Measurements from ENCODE around the gene ABAT. TPM values are rescaled to one million over a fixed set of nuclear protein-coding genes. Genes with fewer than 3 reads are reported as not detected.
"Not testable (repeated sequence)": the region's sequence is repeated elsewhere in the genome, so short reads cannot be mapped to it uniquely, and the experiment has no call there.

The ABAT gene
- total and polyA plus RNA-seq, 4 donors = 88.3 to 286 (median 191) TPM

DNA sequence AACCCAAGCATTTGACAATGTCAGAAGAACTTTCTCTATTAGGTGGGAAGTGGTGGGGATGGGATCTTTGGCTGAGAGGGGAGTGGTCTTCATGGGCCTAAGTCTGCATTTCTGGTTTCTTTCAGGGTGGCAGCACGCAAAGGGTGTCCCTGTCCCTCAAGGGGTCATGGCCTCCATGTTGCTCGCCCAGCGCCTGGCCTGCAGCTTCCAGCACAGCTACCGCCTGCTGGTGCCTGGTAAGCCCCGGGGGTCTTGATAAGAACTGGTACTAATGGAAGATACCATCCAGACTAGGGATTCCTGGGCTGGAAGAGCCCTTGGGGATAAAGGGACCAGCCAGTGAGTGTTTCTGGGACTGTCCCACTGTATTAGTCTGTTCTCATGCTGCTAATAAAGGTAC lies 61.2 kb downstream of the ABAT start:
- Histone ChIP-seq H3K27me3 (ENCODE audit: control insufficient read depth, insufficient read depth, low read length) (no peaks in the 10 kb centered on the region), H3K27ac (ENCODE audit: low read depth, low read length) (no peak overlapping the region), H3K4me3 (ENCODE audit: low read depth, low read length) (no peak overlapping the region), H3K36me3 (ENCODE audit: control insufficient read depth, insufficient read depth, low read length) (peaks cover 34% of the 10 kb centered on the region), H3K9me3 (ENCODE audit: control insufficient read depth, insufficient read depth, low read length) (no peaks in the 10 kb centered on the region), H3K4me1 (ENCODE audit: control insufficient read depth, insufficient read depth, low read length) (peaks cover 14% of the 10 kb centered on the region)
- DNase-seq (ENCODE audit: low read depth in 4 of 6, low spot score in 6 of 6) = no peak
- 92% methylated on average over 5 of the region's 5 CpGs for WGBS (ENCODE audit: insufficient coverage)

DNA sequence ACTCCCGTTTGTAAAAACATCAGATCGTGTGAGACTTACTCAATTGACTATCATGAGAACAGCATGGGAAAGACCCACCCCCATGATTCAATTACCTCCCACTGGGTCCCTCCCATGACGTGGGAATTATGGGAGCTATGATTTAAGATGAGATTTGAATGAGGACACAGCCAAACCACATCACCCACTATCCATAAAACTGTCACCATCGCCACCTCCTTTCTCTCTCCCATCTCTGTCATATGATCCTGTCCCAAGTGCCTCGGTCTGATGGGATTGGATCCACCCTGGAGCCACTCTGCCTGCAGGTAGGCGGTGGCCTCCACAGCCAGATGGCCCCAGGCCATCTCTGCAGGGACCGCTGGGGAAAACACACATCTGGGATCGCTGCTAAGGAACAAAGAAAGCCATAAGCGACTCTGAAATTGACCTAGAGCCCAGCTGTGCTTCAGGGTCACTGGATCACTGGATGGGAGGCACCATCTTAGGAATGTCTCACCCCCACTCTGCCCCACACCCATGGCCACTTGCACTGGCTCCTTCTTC lies 61.8 kb downstream of the ABAT start:
- 65% methylated on average over 6 of the region's 9 CpGs for WGBS (ENCODE audit: insufficient coverage)
- Histone ChIP-seq H3K36me3 (ENCODE audit: control insufficient read depth, insufficient read depth, low read length) (peaks cover 34% of the 10 kb centered on the region), H3K27me3 (ENCODE audit: control insufficient read depth, insufficient read depth, low read length) (no peaks in the 10 kb centered on the region), H3K9me3 (ENCODE audit: control insufficient read depth, insufficient read depth, low read length) (no peaks in the 10 kb centered on the region), H3K27ac (ENCODE audit: low read depth, low read length) (no peak overlapping the region), H3K4me1 (ENCODE audit: control insufficient read depth, insufficient read depth, low read length) (peaks cover 13% of the 10 kb centered on the region), H3K4me3 (ENCODE audit: low read depth, low read length) (no peak overlapping the region)
- no peak for DNase-seq (ENCODE audit: low read depth in 4 of 6, low spot score in 6 of 6)

DNA sequence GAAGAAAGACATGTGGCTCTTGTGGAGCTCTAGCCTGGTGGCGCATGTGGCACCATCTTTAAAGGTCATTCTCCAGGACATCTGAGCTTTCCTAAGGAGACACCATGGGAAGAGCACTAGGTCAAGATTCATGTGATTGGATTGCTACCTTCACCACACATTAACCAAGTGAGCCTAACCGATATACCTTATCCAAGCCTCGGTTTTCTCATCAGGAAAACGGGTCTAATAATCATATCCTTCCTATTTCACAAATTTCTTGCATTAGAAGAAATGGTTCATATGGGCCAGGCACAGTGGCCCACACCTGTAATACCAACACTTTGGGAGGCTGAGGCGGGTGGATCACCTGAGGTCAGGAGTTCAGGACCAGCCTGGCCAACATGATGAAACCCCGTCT lies 64.7 kb downstream of the ABAT start:
- DNase-seq (ENCODE audit: low read depth in 4 of 6, low spot score in 6 of 6) = no peak
- Histone ChIP-seq H3K36me3 (ENCODE audit: control insufficient read depth, insufficient read depth, low read length) (peaks cover 26% of the 10 kb centered on the region), H3K27ac (ENCODE audit: low read depth, low read length) (no peak overlapping the region), H3K27me3 (ENCODE audit: control insufficient read depth, insufficient read depth, low read length) (no peaks in the 10 kb centered on the region), H3K4me3 (ENCODE audit: low read depth, low read length) (no peak overlapping the region), H3K4me1 (ENCODE audit: control insufficient read depth, insufficient read depth, low read length) (peaks cover 20% of the 10 kb centered on the region), H3K9me3 (ENCODE audit: control insufficient read depth, insufficient read depth, low read length) (no peaks in the 10 kb centered on the region)
- WGBS (ENCODE audit: insufficient coverage) = 95% methylated on average over 5 of the region's 6 CpGs

DNA sequence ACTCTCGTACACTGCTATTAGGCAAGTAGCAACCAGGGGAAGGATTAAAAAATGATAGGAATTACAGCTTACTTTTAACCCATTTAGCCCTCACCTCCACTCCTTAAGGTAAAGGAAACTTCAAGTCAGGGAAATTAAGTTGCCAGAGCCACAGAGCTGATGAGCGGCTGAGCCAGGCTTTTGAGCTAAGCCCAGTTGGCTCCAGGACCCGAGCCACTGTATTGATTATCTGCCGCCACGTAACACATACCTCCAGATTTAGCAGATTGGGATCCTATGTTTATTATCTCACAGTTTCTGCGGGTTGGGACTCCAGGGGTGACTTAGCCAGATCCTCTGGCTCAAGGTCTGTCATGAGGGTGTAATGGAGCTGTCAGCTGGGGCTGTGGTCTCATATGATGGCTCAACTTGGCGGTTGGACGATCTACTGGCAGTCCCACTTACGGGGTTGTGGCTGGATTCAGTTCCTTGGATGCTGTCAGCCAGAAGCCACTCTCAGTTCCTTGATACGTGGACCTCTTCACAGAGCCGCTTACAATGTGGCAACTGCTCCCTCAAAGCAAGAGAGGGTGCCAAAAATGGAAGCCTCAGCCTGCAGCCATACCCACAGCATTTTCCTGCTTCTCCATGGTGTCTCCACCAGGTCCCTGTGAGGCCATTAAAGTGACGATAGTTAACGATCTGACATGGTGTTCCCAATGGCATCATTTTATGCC lies 65.7 kb downstream of the ABAT start:
- DNase-seq (ENCODE audit: low read depth in 4 of 6, low spot score in 6 of 6) = no peak
- Histone ChIP-seq H3K4me1 (ENCODE audit: control insufficient read depth, insufficient read depth, low read length) (peaks cover 20% of the 10 kb centered on the region), H3K27me3 (ENCODE audit: control insufficient read depth, insufficient read depth, low read length) (no peaks in the 10 kb centered on the region), H3K27ac (ENCODE audit: low read depth, low read length) (no peak overlapping the region), H3K36me3 (ENCODE audit: control insufficient read depth, insufficient read depth, low read length) (peaks cover 29% of the 10 kb centered on the region), H3K9me3 (ENCODE audit: control insufficient read depth, insufficient read depth, low read length) (no peaks in the 10 kb centered on the region), H3K4me3 (ENCODE audit: low read depth, low read length) (no peak overlapping the region)
- WGBS (ENCODE audit: insufficient coverage) = 66% methylated on average over 5 of the region's 13 CpGs

DNA sequence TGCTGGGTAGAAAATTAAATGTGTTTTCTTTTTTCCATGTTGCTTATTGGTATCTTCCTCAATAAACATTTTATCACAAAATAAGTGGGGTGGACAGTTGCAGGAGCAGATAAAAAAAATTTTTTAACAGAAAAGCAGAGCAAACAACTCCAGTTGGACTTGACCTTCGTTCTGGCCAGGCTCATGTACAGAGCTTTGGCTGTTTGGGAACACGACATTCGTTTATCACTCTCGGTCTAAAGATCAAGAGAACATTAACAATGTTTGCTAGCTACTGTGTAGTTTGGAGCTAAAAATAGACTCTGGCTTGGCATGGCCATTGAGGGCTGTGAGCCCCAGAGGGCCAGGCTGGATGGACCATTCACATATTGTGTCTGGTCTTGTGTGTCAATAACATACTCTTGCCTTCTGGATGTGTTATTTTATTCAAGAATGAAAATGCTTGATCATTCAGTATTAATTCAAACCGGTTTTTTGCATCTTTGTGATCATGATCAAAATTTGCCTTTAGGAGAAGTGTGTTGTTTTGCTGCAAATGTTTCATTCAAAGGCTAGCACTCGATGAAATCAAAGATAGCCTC lies 66.4 kb downstream of the ABAT start:
- H3K27ac ChIP-seq (ENCODE audit: low read depth, low read length) = no peak overlapping the region
- WGBS (ENCODE audit: insufficient coverage) = 39% methylated on average over 3 of the region's 6 CpGs
- H3K36me3 ChIP-seq (ENCODE audit: control insufficient read depth, insufficient read depth, low read length) = peaks cover 26% of the 10 kb centered on the region
- no peaks in the 10 kb centered on the region for H3K27me3 ChIP-seq (ENCODE audit: control insufficient read depth, insufficient read depth, low read length)
- DNase-seq (ENCODE audit: low read depth in 4 of 6, low spot score in 6 of 6) = peak in 1 of 6 donors; percentile 30
- no peak overlapping the region for H3K4me3 ChIP-seq (ENCODE audit: low read depth, low read length)
- peaks cover 20% of the 10 kb centered on the region for H3K4me1 ChIP-seq (ENCODE audit: control insufficient read depth, insufficient read depth, low read length)
- H3K9me3 ChIP-seq (ENCODE audit: control insufficient read depth, insufficient read depth, low read length) = no peaks in the 10 kb centered on the region

DNA sequence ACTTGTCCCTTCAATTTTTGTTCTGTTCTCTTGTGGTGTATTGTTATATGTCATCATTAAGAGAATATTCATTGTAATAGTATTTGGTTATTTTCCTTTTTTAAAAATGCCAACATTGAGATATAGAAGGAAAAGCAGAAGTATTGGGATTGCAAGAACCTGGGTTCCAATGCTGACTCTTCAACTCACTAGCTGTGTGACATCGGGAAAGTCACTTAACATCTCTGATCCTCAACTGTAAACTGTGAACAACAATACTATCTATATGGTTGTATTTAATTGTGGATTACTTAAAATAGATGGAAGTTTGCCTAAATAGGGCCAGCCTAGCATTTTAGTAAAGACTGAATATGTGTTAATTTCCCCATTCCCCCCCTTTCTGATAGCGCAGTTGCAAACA lies 67.2 kb downstream of the ABAT start:
- H3K4me1 ChIP-seq (ENCODE audit: control insufficient read depth, insufficient read depth, low read length) = peaks cover 15% of the 10 kb centered on the region
- no peaks in the 10 kb centered on the region for H3K9me3 ChIP-seq (ENCODE audit: control insufficient read depth, insufficient read depth, low read length)
- peaks cover 28% of the 10 kb centered on the region for H3K36me3 ChIP-seq (ENCODE audit: control insufficient read depth, insufficient read depth, low read length)
- H3K27me3 ChIP-seq (ENCODE audit: control insufficient read depth, insufficient read depth, low read length) = no peaks in the 10 kb centered on the region
- no peak for DNase-seq (ENCODE audit: low read depth in 4 of 6, low spot score in 6 of 6)
- WGBS (ENCODE audit: insufficient coverage) = no CpG with 5 or more reads among the region's 2 CpGs
- H3K4me3 ChIP-seq (ENCODE audit: low read depth, low read length) = no peak overlapping the region
- H3K27ac ChIP-seq (ENCODE audit: low read depth, low read length) = no peak overlapping the region

DNA sequence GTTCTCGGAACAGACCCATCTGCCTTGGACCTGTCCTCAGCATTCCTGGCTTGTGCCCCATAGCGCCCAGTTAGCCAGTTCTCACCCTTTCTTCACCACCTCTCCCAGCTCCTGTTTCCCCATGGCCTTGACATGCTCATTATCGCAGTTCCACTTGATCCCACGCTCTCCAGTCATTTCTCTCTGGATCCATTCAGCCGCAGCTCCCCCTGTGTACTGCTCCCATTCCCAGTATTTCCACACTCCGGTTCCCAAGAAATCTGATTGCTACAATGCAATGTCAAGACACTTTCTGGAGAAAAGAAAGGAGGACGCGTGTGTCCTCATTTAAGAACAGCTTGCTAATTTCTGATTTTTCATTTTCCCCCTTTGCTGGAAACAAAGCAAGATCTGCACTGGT lies 67.7 kb downstream of the ABAT start:
- no peak overlapping the region for H3K4me3 ChIP-seq (ENCODE audit: low read depth, low read length)
- no peaks in the 10 kb centered on the region for H3K9me3 ChIP-seq (ENCODE audit: control insufficient read depth, insufficient read depth, low read length)
- H3K27ac ChIP-seq (ENCODE audit: low read depth, low read length) = no peak overlapping the region
- no peaks in the 10 kb centered on the region for H3K27me3 ChIP-seq (ENCODE audit: control insufficient read depth, insufficient read depth, low read length)
- H3K36me3 ChIP-seq (ENCODE audit: control insufficient read depth, insufficient read depth, low read length) = peaks cover 28% of the 10 kb centered on the region
- peaks cover 14% of the 10 kb centered on the region for H3K4me1 ChIP-seq (ENCODE audit: control insufficient read depth, insufficient read depth, low read length)
- WGBS (ENCODE audit: insufficient coverage) = 91% methylated on average over 4 of the region's 8 CpGs
- DNase-seq (ENCODE audit: low read depth in 4 of 6, low spot score in 6 of 6) = peak in 1 of 6 donors; percentile 41

DNA sequence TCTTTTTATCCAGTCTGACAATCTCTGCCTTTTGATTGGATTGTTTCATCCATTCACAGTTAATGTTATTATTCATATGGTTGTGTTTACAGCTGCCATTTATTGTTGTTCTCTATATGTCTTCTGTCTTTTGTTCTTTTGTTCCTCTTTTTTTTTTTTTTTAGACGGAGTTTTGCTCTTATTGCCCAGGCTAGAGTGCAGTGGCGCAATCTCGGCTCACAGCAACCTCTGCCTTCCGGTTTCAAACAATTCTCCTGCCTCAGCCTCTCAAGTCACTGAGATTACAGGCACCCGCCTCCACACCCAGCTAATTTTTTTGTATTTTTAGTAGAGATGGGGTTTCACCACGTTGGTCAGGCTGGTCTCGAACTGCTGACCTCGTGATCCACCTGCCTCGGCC lies 74.5 kb downstream of the ABAT start:
- not testable (repeated sequence) for DNase-seq (ENCODE audit: low read depth in 4 of 6, low spot score in 6 of 6); H3K27me3 ChIP-seq (ENCODE audit: control insufficient read depth, insufficient read depth, low read length); H3K4me1 ChIP-seq (ENCODE audit: control insufficient read depth, insufficient read depth, low read length); H3K27ac ChIP-seq (ENCODE audit: low read depth, low read length); H3K4me3 ChIP-seq (ENCODE audit: low read depth, low read length); H3K9me3 ChIP-seq (ENCODE audit: control insufficient read depth, insufficient read depth, low read length)
- no CpG with 5 or more reads among the region's 9 CpGs for WGBS (ENCODE audit: insufficient coverage)
- peaks cover 49% of the 10 kb centered on the region for H3K36me3 ChIP-seq (ENCODE audit: control insufficient read depth, insufficient read depth, low read length)

DNA sequence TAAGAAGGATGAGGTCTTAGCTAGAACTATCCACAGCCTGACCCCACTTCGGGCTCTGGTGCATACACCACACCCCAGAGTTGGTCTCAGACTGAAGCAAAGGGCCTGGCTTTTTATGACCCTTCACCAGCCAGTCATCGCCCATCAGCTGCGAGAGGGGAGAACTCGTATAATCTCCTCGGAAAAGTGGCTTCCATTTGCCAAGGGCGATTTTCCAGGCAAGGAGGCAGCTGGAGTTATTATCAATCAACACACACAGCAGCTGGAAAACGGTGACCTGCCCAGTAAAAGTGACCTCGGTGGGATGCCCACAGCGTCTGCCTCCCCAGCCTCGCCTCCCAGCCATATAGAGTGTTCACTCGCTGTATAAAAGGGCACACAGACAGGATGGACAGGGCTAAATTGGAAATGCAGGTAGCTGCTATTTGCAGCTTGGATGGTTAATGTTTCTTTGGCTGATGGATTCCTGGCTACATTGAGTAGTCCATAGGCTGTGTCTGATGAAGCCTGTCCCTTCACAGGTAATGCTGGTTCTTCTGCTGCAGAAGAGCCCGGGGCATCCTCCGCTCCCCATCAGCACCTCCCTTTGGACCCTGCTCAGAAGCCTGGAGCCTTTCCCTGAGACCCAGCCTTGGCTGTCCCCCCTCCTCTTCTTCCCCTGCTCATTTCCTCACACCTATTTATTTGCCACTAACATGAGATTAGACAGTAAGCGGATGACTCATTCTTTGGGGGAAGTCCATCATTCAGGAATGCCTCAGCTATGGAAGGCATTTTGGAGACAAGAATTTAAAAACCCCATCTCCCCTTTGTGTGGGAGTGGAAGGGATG lies 77.3 kb downstream of the ABAT start:
- H3K36me3 ChIP-seq (ENCODE audit: control insufficient read depth, insufficient read depth, low read length) = peaks cover 52% of the 10 kb centered on the region
- no peak overlapping the region for H3K4me3 ChIP-seq (ENCODE audit: low read depth, low read length)
- no peak for DNase-seq (ENCODE audit: low read depth in 4 of 6, low spot score in 6 of 6)
- H3K9me3 ChIP-seq (ENCODE audit: control insufficient read depth, insufficient read depth, low read length) = no peaks in the 10 kb centered on the region
- 81% methylated on average over 12 of the region's 14 CpGs for whole genome bisulfite sequencing (ENCODE audit: insufficient coverage)
- no peaks in the 10 kb centered on the region for H3K27me3 ChIP-seq (ENCODE audit: control insufficient read depth, insufficient read depth, low read length)
- no peak overlapping the region for H3K27ac ChIP-seq (ENCODE audit: low read depth, low read length)
- peaks cover 7% of the 10 kb centered on the region for H3K4me1 ChIP-seq (ENCODE audit: control insufficient read depth, insufficient read depth, low read length)

Data from spinal cord (tissue), 10 donors.